Measurements from ENCODE around the gene SMIM7.

The SMIM7 gene

DNA sequence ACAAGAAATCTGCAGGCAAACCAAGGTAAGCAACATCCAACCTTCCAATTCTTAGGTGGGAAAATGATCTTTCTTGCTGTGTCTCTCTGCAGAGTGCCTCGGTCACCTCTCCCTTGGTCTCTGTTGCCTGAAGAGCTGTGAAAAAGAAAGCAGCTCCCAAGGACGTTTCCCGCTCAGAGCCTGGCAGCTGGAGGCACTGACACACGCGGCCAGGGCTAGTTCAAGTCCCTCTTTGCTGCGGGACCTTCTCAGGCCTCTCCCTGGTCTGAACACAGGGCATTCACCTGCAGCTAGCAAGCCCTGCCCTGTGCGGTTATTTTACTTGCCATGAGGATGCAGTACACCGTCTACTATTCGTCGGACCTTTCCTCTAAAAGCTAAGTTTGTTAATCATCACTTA is 35.7 kb downstream of the SMIM7 start:
- TF ChIP-seq, protein P1, sequence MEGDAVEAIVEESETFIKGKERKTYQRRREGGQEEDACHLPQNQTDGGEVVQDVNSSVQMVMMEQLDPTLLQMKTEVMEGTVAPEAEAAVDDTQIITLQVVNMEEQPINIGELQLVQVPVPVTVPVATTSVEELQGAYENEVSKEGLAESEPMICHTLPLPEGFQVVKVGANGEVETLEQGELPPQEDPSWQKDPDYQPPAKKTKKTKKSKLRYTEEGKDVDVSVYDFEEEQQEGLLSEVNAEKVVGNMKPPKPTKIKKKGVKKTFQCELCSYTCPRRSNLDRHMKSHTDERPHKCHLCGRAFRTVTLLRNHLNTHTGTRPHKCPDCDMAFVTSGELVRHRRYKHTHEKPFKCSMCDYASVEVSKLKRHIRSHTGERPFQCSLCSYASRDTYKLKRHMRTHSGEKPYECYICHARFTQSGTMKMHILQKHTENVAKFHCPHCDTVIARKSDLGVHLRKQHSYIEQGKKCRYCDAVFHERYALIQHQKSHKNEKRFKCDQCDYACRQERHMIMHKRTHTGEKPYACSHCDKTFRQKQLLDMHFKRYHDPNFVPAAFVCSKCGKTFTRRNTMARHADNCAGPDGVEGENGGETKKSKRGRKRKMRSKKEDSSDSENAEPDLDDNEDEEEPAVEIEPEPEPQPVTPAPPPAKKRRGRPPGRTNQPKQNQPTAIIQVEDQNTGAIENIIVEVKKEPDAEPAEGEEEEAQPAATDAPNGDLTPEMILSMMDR (IDR thresholded peaks at IDR 0.05; ENCODE audit: control insufficient read depth, insufficient read depth, low read depth, low read length, missing control alignments): no peak
- no peak overlapping the region for H3K4me3 ChIP-seq (ENCODE audit: control insufficient read depth, low read depth, low read length)
- DNase-seq (ENCODE audit: low read depth): no peak

GRCh38 chr19:16623576-16623975 is 36.4 kb downstream of the SMIM7 start:
- no peak for DNase-seq (ENCODE audit: low read depth)
- TF ChIP-seq, protein P1 (IDR thresholded peaks at IDR 0.05; ENCODE audit: control insufficient read depth, insufficient read depth, low read depth, low read length, missing control alignments): no peak
- H3K4me3 ChIP-seq (ENCODE audit: control insufficient read depth, low read depth, low read length): no peak overlapping the region

GRCh38 chr19:16623066-16623465 is 36.9 kb downstream of the SMIM7 start:
- H3K4me3 ChIP-seq (ENCODE audit: control insufficient read depth, low read depth, low read length): no peak overlapping the region
- TF ChIP-seq, protein P1 (IDR thresholded peaks at IDR 0.05; ENCODE audit: control insufficient read depth, insufficient read depth, low read depth, low read length, missing control alignments): no peak
- DNase-seq (ENCODE audit: low read depth): no peak

GRCh38 chr19:16621165-16621800 is 38.7 kb downstream of the SMIM7 start:
- TF ChIP-seq, protein P1 (IDR thresholded peaks at IDR 0.05; ENCODE audit: control insufficient read depth, insufficient read depth, low read depth, low read length, missing control alignments): no peak
- no peak overlapping the region for H3K4me3 ChIP-seq (ENCODE audit: control insufficient read depth, low read depth, low read length)

DNA sequence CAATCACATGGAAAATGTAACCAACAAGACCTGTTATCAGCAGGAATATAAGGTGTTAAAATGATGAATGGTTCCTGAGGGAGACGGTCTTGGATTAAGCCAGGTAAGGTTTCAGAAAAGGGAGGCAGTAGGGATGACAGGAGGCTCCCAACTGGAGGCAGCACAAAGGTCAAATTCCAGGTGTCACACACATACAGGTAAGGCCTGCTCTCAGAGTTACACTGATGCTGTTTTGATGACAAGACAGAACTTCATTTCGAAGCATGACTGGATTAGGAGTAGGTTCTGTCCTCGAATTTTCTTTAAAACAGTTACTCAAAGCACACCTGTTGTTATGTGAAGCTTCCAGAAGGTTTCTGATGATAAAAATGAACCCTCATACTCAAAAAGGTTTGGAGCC is 39.4 kb downstream of the SMIM7 start:
- DNase-seq (ENCODE audit: low read depth): no peak
- H3K4me3 ChIP-seq (ENCODE audit: control insufficient read depth, low read depth, low read length): no peak overlapping the region
- TF ChIP-seq, protein P1 (IDR thresholded peaks at IDR 0.05; ENCODE audit: control insufficient read depth, insufficient read depth, low read depth, low read length, missing control alignments): no peak

More at GRCh38 chr19:16621165-16621800, 38.7 kb downstream of the SMIM7 start:
- DNase-seq (ENCODE audit: low read depth): no peak

DNA sequence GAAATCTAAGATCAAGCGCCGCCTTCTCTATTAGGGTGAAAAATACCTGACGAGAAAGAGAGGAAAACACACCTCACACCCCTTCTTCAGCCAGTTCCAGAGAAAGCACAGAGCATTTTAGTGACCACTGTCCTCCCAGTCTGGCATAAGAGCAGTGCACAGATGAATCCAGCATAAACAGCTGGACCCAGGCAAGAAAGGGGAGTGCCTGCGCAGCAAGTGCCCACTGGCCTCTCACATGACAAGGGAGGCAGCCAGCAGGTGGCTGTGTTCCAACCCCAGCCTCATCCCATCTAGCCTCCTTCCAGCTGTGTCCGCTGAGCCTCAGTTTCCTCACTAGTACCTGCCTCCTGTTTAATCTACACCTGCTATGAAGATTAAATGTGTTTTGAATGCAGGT is 39.9 kb downstream of the SMIM7 start:
- DNase-seq (ENCODE audit: low read depth): no peak

More for the DNA sequence above, 39.9 kb downstream of the SMIM7 start:
- no peak overlapping the region for H3K4me3 ChIP-seq (ENCODE audit: control insufficient read depth, low read depth, low read length)
- TF ChIP-seq, protein P1 (IDR thresholded peaks at IDR 0.05; ENCODE audit: control insufficient read depth, insufficient read depth, low read depth, low read length, missing control alignments): no peak

Measured in AG09309 (cell line).